ENCODE data around the gene ZNF519. TPM values are rescaled to one million over a fixed set of nuclear protein-coding genes. Genes with fewer than 3 reads are reported as not detected.

ZNF519 gene
- total RNA-seq, 2 donors from 2014 or later = 2.6 to 6.5 TPM

DNA sequence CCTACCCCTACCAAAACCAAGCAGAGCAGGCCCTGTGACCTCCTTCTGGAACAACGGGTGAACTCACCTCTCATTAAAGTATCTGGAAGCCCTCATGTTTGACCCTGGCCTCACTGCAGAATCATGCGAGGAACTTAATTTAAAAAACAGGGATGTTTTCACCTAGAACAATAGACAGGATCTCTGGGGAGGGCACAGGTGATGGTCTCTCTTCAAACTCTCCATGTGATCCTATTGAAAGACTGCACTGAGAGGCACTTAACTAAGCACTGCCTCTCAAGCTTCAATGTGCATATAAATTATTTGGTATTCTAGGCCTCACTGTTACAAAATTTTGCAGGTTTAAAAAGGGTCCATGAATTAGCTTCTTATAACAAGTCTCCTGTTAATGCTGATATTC, 7.5 kb downstream of the ZNF519 start:
- WGBS = 62% methylated on average over 2 of the region's 2 CpGs

DNA sequence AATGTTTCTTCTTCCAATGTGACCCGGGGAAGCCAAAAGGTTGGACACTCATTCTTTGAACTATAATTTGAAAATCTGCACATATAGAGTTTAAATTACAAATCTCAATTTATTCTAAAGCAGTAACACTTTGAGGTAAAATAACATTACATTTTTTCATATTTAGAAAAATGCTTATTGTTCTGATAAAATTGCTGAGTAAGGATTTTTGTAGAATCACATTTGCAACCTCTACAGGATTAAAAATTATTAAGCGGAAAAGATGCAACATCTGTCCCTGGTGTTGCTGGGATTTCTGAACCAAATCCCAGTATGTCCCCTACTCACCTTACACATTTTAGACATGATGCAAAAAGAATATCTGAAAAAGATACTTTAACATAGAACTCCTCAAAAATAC, 10.1 kb downstream of the ZNF519 start:
- Histone ChIP-seq H3K27ac (no peak overlapping the region), H3K4me1 (replicated peaks) (no peaks in the 10 kb centered on the region), H3K27me3 (replicated peaks; ENCODE audit: insufficient read depth) (no peaks in the 10 kb centered on the region), H3K4me3 (no peak overlapping the region), H3K9me3 (no peaks in the 10 kb centered on the region), H3K36me3 (no peaks in the 10 kb centered on the region)
- WGBS = 99% methylated on average over 2 of the region's 2 CpGs
- intact Hi-C loops (cut with DNase I) = no loop called here
- no peak for TF ChIP-seq POLR2AphosphoS5 (IDR thresholded peaks at IDR 0.05)
- TF ChIP-seq, protein P1, sequence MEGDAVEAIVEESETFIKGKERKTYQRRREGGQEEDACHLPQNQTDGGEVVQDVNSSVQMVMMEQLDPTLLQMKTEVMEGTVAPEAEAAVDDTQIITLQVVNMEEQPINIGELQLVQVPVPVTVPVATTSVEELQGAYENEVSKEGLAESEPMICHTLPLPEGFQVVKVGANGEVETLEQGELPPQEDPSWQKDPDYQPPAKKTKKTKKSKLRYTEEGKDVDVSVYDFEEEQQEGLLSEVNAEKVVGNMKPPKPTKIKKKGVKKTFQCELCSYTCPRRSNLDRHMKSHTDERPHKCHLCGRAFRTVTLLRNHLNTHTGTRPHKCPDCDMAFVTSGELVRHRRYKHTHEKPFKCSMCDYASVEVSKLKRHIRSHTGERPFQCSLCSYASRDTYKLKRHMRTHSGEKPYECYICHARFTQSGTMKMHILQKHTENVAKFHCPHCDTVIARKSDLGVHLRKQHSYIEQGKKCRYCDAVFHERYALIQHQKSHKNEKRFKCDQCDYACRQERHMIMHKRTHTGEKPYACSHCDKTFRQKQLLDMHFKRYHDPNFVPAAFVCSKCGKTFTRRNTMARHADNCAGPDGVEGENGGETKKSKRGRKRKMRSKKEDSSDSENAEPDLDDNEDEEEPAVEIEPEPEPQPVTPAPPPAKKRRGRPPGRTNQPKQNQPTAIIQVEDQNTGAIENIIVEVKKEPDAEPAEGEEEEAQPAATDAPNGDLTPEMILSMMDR (IDR thresholded peaks at IDR 0.05) = no peak
- no peak for TF ChIP-seq POLR2A (IDR thresholded peaks at IDR 0.05)
- no peak for DNase-seq (ENCODE audit: low spot score)

More for the DNA sequence above, 7.5 kb downstream of the ZNF519 start:
- Histone ChIP-seq H3K4me1 (replicated peaks) (no peaks in the 10 kb centered on the region), H3K27ac (no peak overlapping the region), H3K27me3 (replicated peaks; ENCODE audit: insufficient read depth) (no peaks in the 10 kb centered on the region), H3K4me3 (no peak overlapping the region), H3K36me3 (no peaks in the 10 kb centered on the region), H3K9me3 (no peaks in the 10 kb centered on the region)
- intact Hi-C loops (cut with DNase I) = no loop called here
- TF ChIP-seq POLR2A (IDR thresholded peaks at IDR 0.05) (no peak), POLR2AphosphoS5 (IDR thresholded peaks at IDR 0.05) (no peak)
- TF ChIP-seq, protein P1 (IDR thresholded peaks at IDR 0.05) = no peak
- no peak for DNase-seq (ENCODE audit: low spot score)

DNA sequence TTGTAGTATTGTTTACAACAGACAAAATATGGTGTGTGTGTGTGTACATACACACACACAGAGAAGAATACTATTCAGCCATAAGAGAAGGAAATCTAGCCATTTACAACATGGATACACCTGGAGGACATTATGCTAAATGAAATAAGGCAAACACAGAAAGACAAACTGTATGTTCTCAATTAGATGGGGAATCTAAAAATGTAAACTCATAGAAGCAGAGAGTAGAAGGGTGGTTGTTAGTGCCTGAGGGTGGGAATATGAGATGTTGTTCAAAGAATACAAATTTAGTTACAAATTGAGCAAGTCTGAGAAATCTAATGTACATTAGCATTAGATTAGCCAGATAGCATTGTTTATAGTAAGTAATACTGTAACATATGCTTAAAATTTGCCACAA, 11.3 kb downstream of the ZNF519 start:
- Histone ChIP-seq H3K4me3 (no peak overlapping the region), H3K36me3 (no peaks in the 10 kb centered on the region), H3K27me3 (replicated peaks; ENCODE audit: insufficient read depth) (no peaks in the 10 kb centered on the region), H3K27ac (no peak overlapping the region), H3K4me1 (replicated peaks) (no peaks in the 10 kb centered on the region), H3K9me3 (no peaks in the 10 kb centered on the region)
- no peak for DNase-seq (ENCODE audit: low spot score)
- TF ChIP-seq POLR2A (IDR thresholded peaks at IDR 0.05) (no peak), POLR2AphosphoS5 (IDR thresholded peaks at IDR 0.05) (no peak)
- TF ChIP-seq, protein P1 (IDR thresholded peaks at IDR 0.05) = no peak
- intact Hi-C loops (cut with DNase I) = no loop called here

DNA sequence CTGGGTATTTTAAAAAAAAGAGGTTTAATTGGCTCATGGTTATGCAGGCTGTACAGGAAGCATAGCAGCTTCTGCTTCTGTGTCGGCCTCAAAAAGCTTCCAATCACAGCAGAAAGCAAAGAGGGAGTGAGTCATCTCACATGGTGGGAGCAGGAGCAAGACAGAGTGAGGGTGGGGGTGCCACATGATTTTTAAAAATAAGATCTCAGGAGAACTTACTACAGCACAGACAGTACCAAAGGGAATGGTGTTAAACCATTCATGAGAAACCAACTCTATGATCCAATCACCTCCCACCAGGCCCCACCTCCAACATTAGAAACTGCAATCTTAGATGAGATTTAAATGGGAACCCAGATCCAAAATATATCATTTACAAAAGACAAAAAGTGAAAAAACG, 14.6 kb downstream of the ZNF519 start:
- intact Hi-C loops (cut with DNase I) = no loop called here
- H3K27me3 ChIP-seq (replicated peaks; ENCODE audit: insufficient read depth) = no peaks in the 10 kb centered on the region
- 92% methylated on average over 2 of the region's 2 CpGs for WGBS

DNA sequence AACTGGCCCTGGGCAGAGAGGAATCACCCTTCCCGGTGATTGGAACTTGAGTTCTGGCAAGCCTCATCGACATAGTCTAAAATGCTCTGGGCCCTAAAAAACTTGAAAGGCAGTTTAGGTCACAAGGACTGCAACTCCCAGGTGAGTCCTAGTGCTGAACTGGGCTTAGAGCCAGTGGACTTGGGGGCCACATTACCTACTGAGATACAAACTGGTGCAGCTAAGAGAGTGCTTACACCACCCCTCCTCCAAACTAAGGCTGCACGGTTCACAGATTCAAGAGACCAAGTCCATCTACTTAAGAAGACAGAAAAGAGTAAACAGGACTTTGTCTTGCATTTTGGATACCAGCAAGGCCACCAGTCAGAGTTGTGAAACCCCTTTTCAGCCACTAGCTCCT, 25.3 kb downstream of the ZNF519 start:
- no peak for DNase-seq (ENCODE audit: low spot score)
- intact Hi-C loops (cut with DNase I) = no loop called here
- no peak overlapping the region for H3K4me3 ChIP-seq
- H3K27ac ChIP-seq = no peak overlapping the region
- H3K4me1 ChIP-seq (replicated peaks) = no peaks in the 10 kb centered on the region
- TF ChIP-seq POLR2A (IDR thresholded peaks at IDR 0.05) (no peak), POLR2AphosphoS5 (IDR thresholded peaks at IDR 0.05) (no peak)
- TF ChIP-seq, protein P1 (IDR thresholded peaks at IDR 0.05) = no peak
- WGBS = 96% methylated on average over 3 of the region's 3 CpGs
- H3K9me3 ChIP-seq = no peaks in the 10 kb centered on the region
- no peaks in the 10 kb centered on the region for H3K36me3 ChIP-seq
- H3K27me3 ChIP-seq (replicated peaks; ENCODE audit: insufficient read depth) = no peaks in the 10 kb centered on the region

More for the DNA sequence above, 14.6 kb downstream of the ZNF519 start:
- Histone ChIP-seq H3K9me3 (no peaks in the 10 kb centered on the region), H3K27ac (no peak overlapping the region), H3K4me3 (no peak overlapping the region), H3K4me1 (replicated peaks) (no peaks in the 10 kb centered on the region), H3K36me3 (no peaks in the 10 kb centered on the region)
- DNase-seq (ENCODE audit: low spot score) = no peak
- TF ChIP-seq, protein P1 (IDR thresholded peaks at IDR 0.05) = no peak
- TF ChIP-seq POLR2A (IDR thresholded peaks at IDR 0.05) (no peak), POLR2AphosphoS5 (IDR thresholded peaks at IDR 0.05) (no peak)

Data from prostate gland (tissue), 2 donors.